ENCODE data around the gene TCAIM. TPM values are rescaled to one million over a fixed set of nuclear protein-coding genes. Genes with fewer than 3 reads are reported as not detected.

Gene TCAIM
- total RNA-seq, 4 donors from 2014 or later = 15.5 to 26.9 (median 22.7) TPM

GRCh38 chr3:44430466-44430865 lies 91.9 kb downstream of the TCAIM start:
- Histone ChIP-seq H3K27ac (no peak overlapping the region), H3K36me3 (no peaks in the 10 kb centered on the region), H3K4me3 (no peak overlapping the region), H3K4me1 (no peaks in the 10 kb centered on the region), H3K9me3 (no peaks in the 10 kb centered on the region), H3K27me3 (no peaks in the 10 kb centered on the region)
- TF ChIP-seq CTCF (IDR thresholded peaks at IDR 0.05 in 4 of 5, conservative IDR thresholded peaks at IDR 0.05 in 1 of 5) = no peak
- TF ChIP-seq POLR2A (IDR thresholded peaks at IDR 0.05) = no peak
- ATAC-seq (no peak), DNase-seq (no peak)
- intact Hi-C loops (cut with DNase I; ENCODE audit: low total_unique reads) (no loop called here), in situ Hi-C loops (cut with MboI; ENCODE audit: low sequenced_read_pairs in 4 of 4) (no loop called here)

- ATAC-seq (no peak), DNase-seq (no peak)
- H3K4me1 ChIP-seq = peaks cover 0 to under 1% of the 10 kb centered on the region in 2 donors
- H3K27me3 ChIP-seq = no peaks in the 10 kb centered on the region
- H3K36me3 ChIP-seq = no peaks in the 10 kb centered on the region
- no peak overlapping the region for H3K27ac ChIP-seq
- TF ChIP-seq CTCF (IDR thresholded peaks at IDR 0.05 in 4 of 5, conservative IDR thresholded peaks at IDR 0.05 in 1 of 5) (no peak), POLR2A (IDR thresholded peaks at IDR 0.05) (no peak)
- no peak overlapping the region for H3K4me3 ChIP-seq
- H3K9me3 ChIP-seq = no peaks in the 10 kb centered on the region
- in situ Hi-C loops (cut with MboI; ENCODE audit: low sequenced_read_pairs in 4 of 4) (no loop called here), intact Hi-C loops (cut with DNase I; ENCODE audit: low total_unique reads) (no loop called here)
Measured at GRCh38 chr3:44434834-44435510, 96.4 kb downstream of the TCAIM start.

GRCh38 chr3:44436181-44436580 lies 97.6 kb downstream of the TCAIM start:
- Histone ChIP-seq H3K27me3 (no peaks in the 10 kb centered on the region), H3K36me3 (no peaks in the 10 kb centered on the region), H3K9me3 (no peaks in the 10 kb centered on the region), H3K27ac (no peak overlapping the region), H3K4me1 (peaks cover 0 to 9% of the 10 kb centered on the region in 2 donors), H3K4me3 (no peak overlapping the region)
- in situ Hi-C loops (cut with MboI; ENCODE audit: low sequenced_read_pairs in 4 of 4) = no loop called here
- no peak for DNase-seq
- no peak for TF ChIP-seq POLR2A (IDR thresholded peaks at IDR 0.05)
- TF ChIP-seq CTCF (IDR thresholded peaks at IDR 0.05 in 4 of 5, conservative IDR thresholded peaks at IDR 0.05 in 1 of 5) = no peak
- intact Hi-C loops (cut with DNase I; ENCODE audit: low total_unique reads) = no loop called here
- ATAC-seq = no peak

- Histone ChIP-seq H3K36me3 (no peaks in the 10 kb centered on the region), H3K9me3 (no peaks in the 10 kb centered on the region), H3K4me3 (no peak overlapping the region), H3K27me3 (no peaks in the 10 kb centered on the region), H3K27ac (no peak overlapping the region), H3K4me1 (peaks cover 0 to 9% of the 10 kb centered on the region in 2 donors)
- intact Hi-C loops (cut with DNase I; ENCODE audit: low total_unique reads) = no loop called here
- in situ Hi-C loops (cut with MboI; ENCODE audit: low sequenced_read_pairs in 4 of 4) = no loop called here
- TF ChIP-seq CTCF (IDR thresholded peaks at IDR 0.05 in 4 of 5, conservative IDR thresholded peaks at IDR 0.05 in 1 of 5) = no peak
- no peak for TF ChIP-seq POLR2A (IDR thresholded peaks at IDR 0.05)
- DNase-seq = no peak
- no peak for ATAC-seq
Measured at GRCh38 chr3:44437800-44438199, 99.2 kb downstream of the TCAIM start.
